Stimulated activated CD4-positive, alpha-beta T cell treated with anti-CD3 and anti-CD28 coated beads, Interleukin-4, amount 100 ng/mL, for 48 hours (primary cell): ENCODE data around the gene KMT2C.

Source experiments
- DNase-seq, 2 donors: peaks; one replicate each; pipeline ENCODE4 v3.0.0-alpha.2; 2020; ENCODE audit warnings: low read depth in 2 of 2

Gene KMT2C

GRCh38 chr7:152108359-152108758 lies 327.4 kb downstream of the KMT2C start:
- no peak for DNase-seq

- no peak for DNase-seq
Measured at GRCh38 chr7:152107945-152108344, 327.9 kb downstream of the KMT2C start.

DNA sequence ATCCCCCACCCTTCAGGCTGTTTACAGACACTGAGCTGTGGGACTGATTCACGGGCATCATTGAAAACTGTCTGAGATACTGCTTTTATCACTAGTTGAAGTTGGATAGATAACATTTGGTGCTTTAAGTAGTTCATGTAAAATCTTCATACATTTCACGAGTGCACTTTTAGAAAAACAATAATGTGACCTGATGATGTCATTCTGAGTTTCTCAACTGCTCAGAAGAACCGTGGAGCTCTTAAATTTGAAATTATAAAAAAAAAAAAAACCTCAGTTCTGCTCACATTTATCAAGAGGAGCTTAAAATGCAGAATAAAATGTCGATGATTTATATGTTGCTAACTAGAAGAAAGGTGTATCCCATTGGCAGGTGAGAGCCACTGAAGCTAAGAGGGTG lies 328.8 kb downstream of the KMT2C start:
- no peak for DNase-seq

GRCh38 chr7:152105205-152105604 lies 330.6 kb downstream of the KMT2C start:
- no peak for DNase-seq

DNA sequence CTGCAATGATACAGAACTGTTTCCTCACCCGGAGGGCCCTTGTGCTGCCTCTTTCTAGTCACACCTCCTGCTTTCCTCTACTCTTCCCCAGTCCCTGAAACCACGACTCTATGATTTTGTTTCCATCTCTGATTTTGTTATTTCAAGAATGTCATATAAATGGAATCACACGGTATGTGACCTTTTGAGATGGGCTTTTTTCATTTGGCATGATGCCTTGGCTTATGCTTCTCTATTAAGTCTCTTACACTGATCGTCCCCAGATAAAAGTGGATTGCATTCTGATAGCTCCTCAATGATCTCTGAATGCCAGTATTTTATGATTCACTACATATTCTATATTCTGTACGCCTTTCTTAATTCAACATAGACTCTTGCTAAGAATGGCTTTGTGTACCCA lies 332.1 kb downstream of the KMT2C start:
- no peak for DNase-seq

GRCh38 chr7:152103066-152103465 lies 332.7 kb downstream of the KMT2C start:
- DNase-seq: no peak

DNA sequence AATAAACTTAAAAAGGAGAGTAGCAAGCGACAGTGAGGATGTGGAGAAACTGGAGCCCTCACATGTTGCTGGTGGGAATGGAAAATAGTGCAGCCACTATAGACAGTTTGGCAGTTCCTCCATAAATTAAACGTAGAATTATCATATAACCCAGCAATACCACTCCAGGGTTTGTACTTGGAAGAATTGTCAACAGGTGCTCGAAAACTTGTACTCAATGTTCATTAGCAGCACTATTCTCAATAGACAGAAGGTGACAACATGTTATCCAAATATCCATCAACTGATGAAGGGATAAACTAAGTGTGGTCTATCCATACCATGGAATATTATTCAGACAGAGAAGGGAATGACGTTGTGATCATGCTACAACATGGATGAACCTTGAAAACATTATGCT lies 338.5 kb downstream of the KMT2C start:
- DNase-seq: no peak

- DNase-seq: no peak
Measured at GRCh38 chr7:152095771-152096170, 340.0 kb downstream of the KMT2C start.

DNA sequence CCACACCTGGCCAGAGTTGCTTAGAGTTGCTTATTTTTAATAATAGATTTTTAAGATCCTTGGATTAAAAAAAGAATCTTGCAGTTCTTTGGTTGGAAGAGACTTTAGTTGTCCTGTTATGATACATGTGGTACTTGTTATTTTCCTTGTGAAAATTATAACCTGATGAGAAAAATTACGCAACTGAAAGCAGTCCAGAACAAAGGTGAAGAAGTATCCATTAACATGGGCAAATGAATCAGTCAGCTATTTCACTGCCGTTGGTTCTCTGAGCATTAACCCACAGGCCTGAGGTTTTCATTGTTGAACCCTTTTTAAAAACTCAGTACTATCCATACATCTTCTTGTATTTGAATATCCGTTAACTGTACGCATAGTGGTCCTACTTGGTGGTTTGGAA lies 342.1 kb downstream of the KMT2C start:
- DNase-seq: no peak

GRCh38 chr7:152090747-152091146 lies 345.1 kb downstream of the KMT2C start:
- no peak for DNase-seq

DNA sequence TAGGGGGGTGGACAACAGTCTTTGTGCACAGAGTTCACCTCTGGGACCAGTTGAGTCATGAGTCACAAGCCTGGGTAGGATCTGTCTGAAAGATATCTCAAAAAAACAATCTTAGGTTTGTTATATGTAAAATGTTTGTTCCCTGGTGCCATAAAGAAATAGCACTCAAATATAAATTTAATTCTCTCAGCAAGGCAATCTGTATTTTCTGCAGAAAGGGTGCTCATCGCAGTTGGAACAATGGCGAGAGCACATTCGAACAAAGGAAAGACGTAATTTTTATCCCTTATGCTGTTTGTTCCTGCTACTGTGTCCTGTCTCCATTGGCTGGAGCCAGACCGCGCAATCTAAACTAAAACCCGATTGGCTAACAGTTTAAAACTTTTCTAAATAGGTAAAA lies 346.6 kb downstream of the KMT2C start:
- DNase-seq: no peak

- DNase-seq: no peak
Measured at GRCh38 chr7:152086513-152086912, 349.3 kb downstream of the KMT2C start.

DNA sequence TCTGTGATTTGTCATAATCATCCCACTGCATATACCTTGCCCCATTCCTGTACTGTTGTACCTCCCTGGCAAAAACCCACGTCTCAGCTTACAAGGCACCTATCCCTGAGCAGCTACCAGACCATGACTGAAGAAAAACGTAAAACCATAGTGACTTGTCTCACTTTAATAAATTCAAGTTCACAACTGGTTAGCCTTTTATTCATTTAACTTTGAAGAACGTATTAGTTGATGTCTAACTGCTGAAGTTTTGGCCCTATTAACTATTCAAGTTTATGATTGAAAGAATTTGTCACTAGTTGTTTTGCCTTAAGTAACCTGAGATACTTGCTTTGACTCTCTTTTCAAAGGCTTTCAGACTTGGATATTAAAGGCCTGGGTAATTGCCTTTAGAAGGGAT lies 350.7 kb downstream of the KMT2C start:
- DNase-seq: no peak
